Parathyroid adenoma (tissue), 2 donors: ENCODE results near the gene KLK15.

Experiments
- H2AFZ ChIP-seq: fragments of 300-600 bp; sonication (generic); one replicate; pipeline ENCODE4 v1.7.0; 2017; ENCODE audit warnings: antibody characterized with exemption, mild to moderate bottlenecking
- H3K27ac ChIP-seq: fragments of 300-600 bp; sonication (generic); one replicate; pipeline ENCODE4 v1.7.0; 2017
- H3K27me3 ChIP-seq: fragments of 300-600 bp; sonication (generic); one replicate; pipeline ENCODE4 v1.7.0; 2017; ENCODE audit warnings: low read length; ENCODE audit not compliant: control insufficient read depth, insufficient read depth
- H3K36me3 ChIP-seq: fragments of 300-600 bp; sonication (generic); one replicate; pipeline ENCODE4 v1.7.0; 2017; ENCODE audit warnings: low read length; ENCODE audit not compliant: control insufficient read depth, insufficient read depth
- H3K4me1 ChIP-seq: fragments of 300-600 bp; sonication (generic); one replicate; pipeline ENCODE4 v1.7.0; 2017; ENCODE audit warnings: control low read depth
- H3K4me2 ChIP-seq: fragments of 300-600 bp; sonication (generic); one replicate; pipeline ENCODE4 v1.7.0; 2017; ENCODE audit warnings: low read length
- H3K4me3 ChIP-seq: fragments of 300-600 bp; sonication (generic); one replicate; pipeline ENCODE4 v1.7.0; 2017; ENCODE audit warnings: low read depth, low read length
- H3K79me2 ChIP-seq: fragments of 300-600 bp; sonication (generic); one replicate; pipeline ENCODE4 v1.7.0; 2017; ENCODE audit warnings: control low read depth
- H3K9ac ChIP-seq: fragments of 300-600 bp; sonication (generic); one replicate; pipeline ENCODE4 v1.7.0; 2017; ENCODE audit warnings: mild to moderate bottlenecking
- H3K9me3 ChIP-seq: fragments of 300-600 bp; sonication (generic); one replicate; pipeline ENCODE4 v1.7.0; 2017; ENCODE audit warnings: low read length; ENCODE audit not compliant: control insufficient read depth
- CTCF ChIP-seq: fragments of 300-600 bp; sonication (generic); IDR thresholded peaks from one replicate; pipeline ENCODE4 v1.7.0; 2017; ENCODE audit warnings: antibody characterized with exemption, mild to moderate bottlenecking
- donor health status: primary hyperparathyroidism.

KLK15 gene

GRCh38 chr19:50794074-50794875 is 39.1 kb downstream of the KLK15 start:
- Histone ChIP-seq H3K4me3 (no peak overlapping the region), H3K9ac (no peak overlapping the region), H3K27me3 (no peaks in the 10 kb centered on the region), H2AFZ (peak overlapping the region; percentile 19), H3K27ac (no peak overlapping the region), H3K79me2 (no peaks in the 10 kb centered on the region), H3K4me2 (no peak overlapping the region), H3K9me3 (no peaks in the 10 kb centered on the region), H3K36me3 (no peaks in the 10 kb centered on the region), H3K4me1 (no peaks in the 10 kb centered on the region)
- peak; percentile 13 for TF ChIP-seq CTCF

- H3K4me3 ChIP-seq = no peak overlapping the region
- H3K9ac ChIP-seq = no peak overlapping the region
- no peaks in the 10 kb centered on the region for H3K36me3 ChIP-seq
- no peaks in the 10 kb centered on the region for H3K9me3 ChIP-seq
- TF ChIP-seq CTCF = no peak
- H3K4me2 ChIP-seq = no peak overlapping the region
- H2AFZ ChIP-seq = no peak overlapping the region
- no peak overlapping the region for H3K27ac ChIP-seq
- H3K27me3 ChIP-seq = no peaks in the 10 kb centered on the region
- no peaks in the 10 kb centered on the region for H3K79me2 ChIP-seq
- H3K4me1 ChIP-seq = no peaks in the 10 kb centered on the region
Observed at GRCh38 chr19:50793558-50794065, 39.8 kb downstream of the KLK15 start.

GRCh38 chr19:50792272-50793250 is 40.8 kb downstream of the KLK15 start:
- Histone ChIP-seq H3K36me3 (no peaks in the 10 kb centered on the region), H3K4me1 (no peaks in the 10 kb centered on the region), H3K4me3 (no peak overlapping the region), H3K27ac (no peak overlapping the region), H3K4me2 (no peak overlapping the region), H2AFZ (no peak overlapping the region), H3K27me3 (no peaks in the 10 kb centered on the region), H3K9me3 (no peaks in the 10 kb centered on the region), H3K9ac (no peak overlapping the region), H3K79me2 (no peaks in the 10 kb centered on the region)
- no peak for TF ChIP-seq CTCF

- no peaks in the 10 kb centered on the region for H3K4me1 ChIP-seq
- no peak overlapping the region for H3K27ac ChIP-seq
- H2AFZ ChIP-seq = no peak overlapping the region
- H3K9me3 ChIP-seq = no peaks in the 10 kb centered on the region
- TF ChIP-seq CTCF = no peak
- no peak overlapping the region for H3K4me3 ChIP-seq
- no peak overlapping the region for H3K9ac ChIP-seq
- H3K79me2 ChIP-seq = no peaks in the 10 kb centered on the region
- H3K36me3 ChIP-seq = no peaks in the 10 kb centered on the region
- H3K4me2 ChIP-seq = no peak overlapping the region
- H3K27me3 ChIP-seq = no peaks in the 10 kb centered on the region
Observed at GRCh38 chr19:50791594-50792271, 41.6 kb downstream of the KLK15 start.
